CD4-positive, alpha-beta T cell treated with Interleukin-17A for 1 hour (primary cell): Measurements from ENCODE around the gene ANKRD33B.
A peak's percentile ranks its signal among the peaks of the same experiment; 100 is the strongest.

Experiments used
- DNase-seq: peaks from one replicate; pipeline ENCODE4 v3.0.0-alpha.2; 2020

ANKRD33B gene

DNA sequence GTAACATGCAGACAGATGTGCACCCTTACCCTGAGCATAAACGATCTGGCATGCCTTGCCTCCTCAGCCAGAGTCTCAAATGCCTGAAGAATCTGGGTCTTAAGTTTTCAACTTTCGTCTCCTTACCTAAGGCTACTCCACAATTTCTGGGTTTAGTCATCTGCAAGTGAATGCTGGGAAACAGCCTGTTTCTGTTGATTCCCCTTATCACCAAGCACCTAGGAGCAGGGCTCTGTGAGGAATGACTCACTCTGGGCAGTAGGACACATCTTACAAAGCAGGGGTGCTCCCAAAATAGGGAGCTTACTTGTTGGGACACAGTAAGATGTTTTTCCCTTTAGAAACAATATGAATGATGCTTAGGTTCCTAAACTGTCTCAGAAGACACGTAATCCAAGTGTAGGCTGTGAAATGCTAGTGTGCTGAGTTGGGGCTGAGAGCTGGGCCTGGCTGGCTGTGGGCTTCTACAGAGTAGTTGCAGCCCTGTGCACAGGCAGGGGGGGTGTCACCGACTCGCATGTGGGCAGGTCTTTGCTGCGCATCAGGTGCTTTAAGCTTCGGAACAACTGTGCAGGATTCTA, 139.1 kb downstream of the ANKRD33B start:
- no peak for DNase-seq

DNA sequence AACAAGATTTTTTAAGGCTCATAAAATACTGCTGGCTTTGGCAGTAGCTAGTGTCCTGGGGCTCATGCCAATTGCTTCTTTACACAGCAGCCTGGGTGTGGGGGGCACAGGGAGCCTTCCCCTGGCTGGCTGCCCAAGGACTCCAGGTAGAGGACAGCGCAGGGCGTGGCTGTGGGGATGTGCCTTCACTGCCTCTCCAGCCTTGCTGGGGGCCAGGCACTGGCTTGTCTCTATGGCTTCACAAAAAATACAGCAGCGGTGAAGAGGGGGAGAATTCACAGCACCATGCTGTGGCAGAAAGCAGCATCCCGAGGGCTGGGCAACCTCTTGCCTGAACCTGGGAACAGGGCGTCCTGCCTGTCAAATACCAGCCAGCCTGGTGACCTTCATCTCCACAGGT, 139.8 kb downstream of the ANKRD33B start:
- no peak for DNase-seq

GRCh38 chr5:10704949-10705621, 141.2 kb downstream of the ANKRD33B start:
- peak; percentile 17 for DNase-seq

- DNase-seq, result no peak
These were observed 141.9 kb downstream of the ANKRD33B start for GRCh38 chr5:10705747-10706146.

GRCh38 chr5:10706326-10706725, 142.5 kb downstream of the ANKRD33B start:
- no peak for DNase-seq
